HG03521 (cell line): ENCODE measurements around the gene HOXC4.
"Not testable (repeated sequence)": the region's sequence is repeated elsewhere in the genome, so short reads cannot be mapped to it uniquely, and the experiment has no call there.

Experiments used
- ATAC-seq: cut with Tn5 transposase; IDR thresholded peaks from one replicate; pipeline ENCODE4 v1.9.1; 2021; ENCODE audit warnings: mild to moderate bottlenecking, moderate library complexity; ENCODE audit not compliant: unreplicated experiment

HOXC4 gene

GRCh38 chr12:54053003-54053750, 458 bp upstream of the HOXC4 start:
- ATAC-seq, result no peak

GRCh38 chr12:54054742-54055194, 1.1 kb downstream of the HOXC4 start:
- no peak for ATAC-seq

GRCh38 chr12:54055552-54055951, 1.9 kb downstream of the HOXC4 start:
- no peak for ATAC-seq

GRCh38 chr12:54056110-54056509, 2.5 kb downstream of the HOXC4 start:
- ATAC-seq, result no peak

GRCh38 chr12:54058128-54058768, 4.6 kb downstream of the HOXC4 start:
- ATAC-seq, result no peak

- no peak for ATAC-seq
Observed at GRCh38 chr12:54059668-54060067, 6.0 kb downstream of the HOXC4 start.

GRCh38 chr12:54060174-54060974, 6.7 kb downstream of the HOXC4 start:
- ATAC-seq, result no peak

- no peak for ATAC-seq
Observed at GRCh38 chr12:54060975-54061778, 7.5 kb downstream of the HOXC4 start.

- ATAC-seq, result no peak
Observed at GRCh38 chr12:54065677-54066076, 12.0 kb downstream of the HOXC4 start.

GRCh38 chr12:54066408-54066807, 12.8 kb downstream of the HOXC4 start:
- no peak for ATAC-seq

- ATAC-seq, result no peak
Observed at GRCh38 chr12:54068418-54069070, 14.9 kb downstream of the HOXC4 start.

GRCh38 chr12:54071942-54072341, 18.3 kb downstream of the HOXC4 start:
- ATAC-seq, result no peak

- ATAC-seq, result no peak
Observed at GRCh38 chr12:54074308-54074707, 20.7 kb downstream of the HOXC4 start.

- no peak for ATAC-seq
Observed at GRCh38 chr12:54075409-54075808, 21.8 kb downstream of the HOXC4 start.

GRCh38 chr12:54075974-54076373, 22.3 kb downstream of the HOXC4 start:
- ATAC-seq, result no peak

- not testable (repeated sequence) for ATAC-seq
Observed at GRCh38 chr12:54077843-54078242, 24.2 kb downstream of the HOXC4 start.

GRCh38 chr12:54079115-54079514, 25.5 kb downstream of the HOXC4 start:
- not testable (repeated sequence) for ATAC-seq

- not testable (repeated sequence) for ATAC-seq
Observed at GRCh38 chr12:54080008-54080924, 26.6 kb downstream of the HOXC4 start.

GRCh38 chr12:54081053-54081514, 27.4 kb downstream of the HOXC4 start:
- not testable (repeated sequence) for ATAC-seq
